Prostate gland (tissue), 2 donors: ENCODE measurements around the gene INPP4B.

Experiments
- CTCF ChIP-seq, 4 experiments: fragments of 200-600 bp in 2 of 4; fragments of 450-650 bp in 2 of 4; sonication (generic) in 2 of 4; IDR thresholded peaks; 1 replicate in 3 of 4; 2 replicates in 1 of 4; pipeline ENCODE4 v1.5.1; 2016 to 2019; ENCODE audit warnings: antibody characterized with exemption in 4 of 4, mild to moderate bottlenecking in 2 of 4, moderate library complexity in 2 of 4
- POLR2AphosphoS5 ChIP-seq: sonication (generic); formaldehyde crosslinking; IDR thresholded peaks from one replicate; pipeline ENCODE4 v1.6.1; 2017; ENCODE audit warnings: antibody characterized with exemption

DNA sequence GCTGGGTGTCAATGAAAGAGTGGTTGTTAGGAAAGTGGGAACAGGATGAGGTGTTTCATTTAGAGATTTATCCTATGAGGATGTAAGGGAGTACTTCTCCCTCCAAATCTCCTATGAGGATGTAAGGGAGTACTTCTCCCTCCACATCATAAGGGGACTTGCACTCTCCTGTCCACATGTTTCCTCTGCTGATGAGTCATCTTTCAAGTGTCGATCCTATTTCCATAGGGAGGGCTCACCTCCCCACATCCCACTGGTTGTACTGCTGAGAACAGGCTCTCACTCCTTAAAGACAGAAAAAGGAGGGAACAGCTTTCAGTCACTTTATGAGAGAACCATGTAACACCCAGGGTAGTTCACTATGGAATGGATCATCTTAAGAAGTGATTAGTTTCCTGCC lies 65.0 kb downstream of the INPP4B start:
- no peak for TF ChIP-seq CTCF (IDR thresholded peaks at IDR 0.05)
- TF ChIP-seq POLR2AphosphoS5: no peak
